HEK293 (cell line): ENCODE data around the gene SPATA2.

ENCODE experiments used
- CTCF ChIA-PET: fragments of 350-600 bp; formaldehyde crosslinking; extraction: SDS; loops from one replicate; lab custom pipeline; 2021; ENCODE audit warnings: antibody characterized with exemption; lab: Yijun Ruan, JAX
- POLR2A ChIA-PET: fragments of 300-600 bp; formaldehyde crosslinking; extraction: SDS; loops from one replicate; lab custom pipeline; 2020; ENCODE audit warnings: antibody characterized with exemption, inconsistent platforms; lab: Yijun Ruan, JAX
- H3K27ac ChIP-seq: fragments of 200-500 bp; sonication (Bioruptor generic); 2 replicates; pipeline ENCODE4 v1.5.1; 2014; ENCODE audit warnings: low read depth, low read length, control low read depth, inconsistent platforms; ENCODE audit errors: extremely low read depth
- H3K36me3 ChIP-seq, 2 experiments: fragments of 200-500 bp in 1 of 2; sonication (Bioruptor generic) in 1 of 2; 1 replicate in 1 of 2; 2 replicates in 1 of 2; pipeline ENCODE4 v1.5.1; 2014 to 2017; ENCODE audit warnings: inconsistent platforms in 2 of 2, low read length in 2 of 2; ENCODE audit not compliant: control insufficient read depth in 2 of 2, insufficient read depth in 1 of 2
- H3K4me1 ChIP-seq: fragments of 200-500 bp; sonication (Bioruptor generic); 2 replicates; pipeline ENCODE4 v1.5.1; 2014; ENCODE audit warnings: mild to moderate bottlenecking, low read length, inconsistent platforms; ENCODE audit not compliant: control insufficient read depth, insufficient read depth
- H3K4me3 ChIP-seq: 2 replicates; pipeline ENCODE4 v1.5.1; 2011; ENCODE audit warnings: low read depth, mild to moderate bottlenecking, control low read depth, low read length, moderate library complexity
- H3K9me3 ChIP-seq: fragments of 200-500 bp; sonication (Bioruptor generic); 2 replicates; pipeline ENCODE4 v1.5.1; 2014; ENCODE audit warnings: low read depth, low read length, inconsistent platforms; ENCODE audit not compliant: control insufficient read depth, insufficient read depth
- BCL11A ChIP-seq: fragments of 450-650 bp; formaldehyde crosslinking; IDR thresholded peaks from 2 replicates; pipeline ENCODE4 v1.5.1; 2016; ENCODE audit warnings: low read depth, missing biosample characterization, missing genetic modification characterization
- CTCF ChIP-seq: fragments of 450-650 bp; formaldehyde crosslinking; IDR thresholded peaks from 2 replicates; pipeline ENCODE4 v1.5.1; 2016; ENCODE audit warnings: missing biosample characterization, missing genetic modification characterization
- ELK4 ChIP-seq: IDR thresholded peaks from 2 replicates; pipeline ENCODE4 v1.6.1; 2011; ENCODE audit warnings: mild to moderate bottlenecking, low read depth, low read length, borderline replicate concordance
- GFI1B ChIP-seq: fragments of 450-650 bp; formaldehyde crosslinking; IDR thresholded peaks from 2 replicates; pipeline ENCODE4 v1.5.1; 2016; ENCODE audit warnings: missing biosample characterization, missing genetic modification characterization
- KLF16 ChIP-seq: fragments of 450-650 bp; formaldehyde crosslinking; IDR thresholded peaks from 2 replicates; pipeline ENCODE4 v1.5.1; 2017; ENCODE audit warnings: missing biosample characterization, missing genetic modification characterization
- PBX3 ChIP-seq: sonication (generic); formaldehyde crosslinking; IDR thresholded peaks from 2 replicates; pipeline ENCODE4 v1.8.1; 2022; ENCODE audit warnings: mild to moderate bottlenecking, moderate library complexity, missing genetic modification reagents
- SCRT2 ChIP-seq: fragments of 450-650 bp; formaldehyde crosslinking; IDR thresholded peaks from 2 replicates; pipeline ENCODE4 v1.5.1; 2016; ENCODE audit warnings: missing biosample characterization, missing genetic modification characterization
- SP2 ChIP-seq: fragments of 450-650 bp; formaldehyde crosslinking; IDR thresholded peaks from 2 replicates; pipeline ENCODE4 v1.5.1; 2016; ENCODE audit warnings: missing biosample characterization, missing genetic modification characterization
- SP7 ChIP-seq: fragments of 450-650 bp; formaldehyde crosslinking; IDR thresholded peaks from 2 replicates; pipeline ENCODE4 v1.5.1; 2016; ENCODE audit warnings: missing biosample characterization, missing genetic modification characterization
- ZIC2 ChIP-seq: fragments of 450-650 bp; formaldehyde crosslinking; IDR thresholded peaks from 2 replicates; pipeline ENCODE4 v1.5.1; 2016; ENCODE audit warnings: missing biosample characterization, missing genetic modification characterization
- ZNF133 ChIP-seq: fragments of 450-650 bp; formaldehyde crosslinking; IDR thresholded peaks from 2 replicates; pipeline ENCODE4 v1.5.1; 2016; ENCODE audit warnings: missing biosample characterization, missing genetic modification characterization
- ZNF18 ChIP-seq: fragments of 450-650 bp; formaldehyde crosslinking; IDR thresholded peaks from 2 replicates; pipeline ENCODE4 v1.5.1; 2016; ENCODE audit warnings: missing biosample characterization, missing genetic modification characterization
- ZNF221 ChIP-seq: fragments of 450-650 bp; formaldehyde crosslinking; IDR thresholded peaks from 2 replicates; pipeline ENCODE4 v1.5.1; 2017; ENCODE audit warnings: missing biosample characterization, missing genetic modification characterization, borderline replicate concordance
- ZNF280D ChIP-seq: fragments of 450-650 bp; formaldehyde crosslinking; IDR thresholded peaks from 2 replicates; pipeline ENCODE4 v1.5.1; 2016; ENCODE audit warnings: missing biosample characterization, missing genetic modification characterization
- ZNF292 ChIP-seq: fragments of 450-650 bp; formaldehyde crosslinking; IDR thresholded peaks from 2 replicates; pipeline ENCODE4 v1.5.1; 2016; ENCODE audit warnings: low read depth, missing biosample characterization, missing genetic modification characterization, borderline replicate concordance
- ZNF324 ChIP-seq: fragments of 450-650 bp; formaldehyde crosslinking; IDR thresholded peaks from 2 replicates; pipeline ENCODE4 v1.5.1; 2016; ENCODE audit warnings: missing biosample characterization, missing genetic modification characterization
- ZNF544 ChIP-seq: fragments of 450-650 bp; formaldehyde crosslinking; IDR thresholded peaks from 2 replicates; pipeline ENCODE4 v1.5.0; 2017; ENCODE audit warnings: missing biosample characterization, missing genetic modification characterization
- ZNF561 ChIP-seq: fragments of 450-650 bp; IDR thresholded peaks from 2 replicates; pipeline ENCODE4 v1.5.1; 2018; ENCODE audit warnings: missing biosample characterization, missing genetic modification characterization, borderline replicate concordance
- ZNF639 ChIP-seq: fragments of 450-650 bp; formaldehyde crosslinking; IDR thresholded peaks from 2 replicates; pipeline ENCODE4 v1.5.1; 2016; ENCODE audit warnings: missing biosample characterization, missing genetic modification characterization
- ZNF670 ChIP-seq: fragments of 450-650 bp; formaldehyde crosslinking; IDR thresholded peaks from 2 replicates; pipeline ENCODE4 v1.5.1; 2016; ENCODE audit warnings: missing biosample characterization, missing genetic modification characterization, low read depth
- ZNF677 ChIP-seq: fragments of 450-650 bp; IDR thresholded peaks from 2 replicates; pipeline ENCODE4 v1.5.0; 2018; ENCODE audit warnings: missing biosample characterization, mild to moderate bottlenecking, missing genetic modification characterization, moderate library complexity
- ZSCAN23 ChIP-seq: fragments of 450-650 bp; formaldehyde crosslinking; IDR thresholded peaks from 2 replicates; pipeline ENCODE4 v1.5.1; 2016; ENCODE audit warnings: missing biosample characterization, missing genetic modification characterization

The SPATA2 gene

GRCh38 chr20:49868538-49868937 is 46.8 kb downstream of the SPATA2 start (continued):
- TF ChIP-seq ZNF324 (tag by site-specific recombination) (no peak), ZNF292 (tag by site-specific recombination) (no peak), SCRT2 (tag by site-specific recombination) (no peak), CTCF (tag by site-specific recombination) (no peak), SP7 (tag by site-specific recombination) (no peak), ZNF221 (tag by site-specific recombination) (no peak), ZNF544 (tag by site-specific recombination) (no peak), ELK4 (no peak)

- no peak overlapping the region for H3K27ac ChIP-seq
- ChIA-PET CTCF (interaction anchor here (0.6 to 1.7 kb wide), 8 partner anchors 19 to 474 kb away, joined by 3 to 6 read pairs (median 4); no protein-coding TSS in a partner anchor), POLR2A (no interaction called here)
- H3K4me3 ChIP-seq, result no peak overlapping the region
- no peaks in the 10 kb centered on the region for H3K9me3 ChIP-seq
- TF ChIP-seq ZNF670 (tag by site-specific recombination) (no peak), GFI1B (tag by site-specific recombination) (no peak), ZSCAN23 (tag by site-specific recombination) (no peak), ZNF280D (tag by site-specific recombination) (no peak), ZNF561 (tag by site-specific recombination) (0 out of 2 replicates have a peak, but pooled peaks have one; percentile 28), ZNF133 (tag by site-specific recombination) (no peak), ZNF18 (tag by site-specific recombination) (peak; percentile 85), PBX3 (no peak), ZIC2 (tag by site-specific recombination) (peak; percentile 44), BCL11A (tag by site-specific recombination) (no peak), ZNF639 (tag by site-specific recombination) (no peak), KLF16 (tag by site-specific recombination) (no peak), ZNF677 (tag by site-specific recombination) (no peak), SP2 (no peak)
- H3K4me1 ChIP-seq, result no peaks in the 10 kb centered on the region
- H3K36me3 ChIP-seq, result peaks cover 0 to 27% of the 10 kb centered on the region in 2 experiments; a peak in 2 of 3 replicates
These were observed 47.7 kb downstream of the SPATA2 start for GRCh38 chr20:49867453-49868215.
